NCI-H345 (cell line): ENCODE data around the gene METTL4.
A peak's percentile ranks its signal among the peaks of the same experiment; 100 is the strongest.

Experiments used
- DNase-seq: peaks from one replicate; lab custom pipeline; 2025; lab: John Stamatoyannopoulos, UW

Gene METTL4

DNA sequence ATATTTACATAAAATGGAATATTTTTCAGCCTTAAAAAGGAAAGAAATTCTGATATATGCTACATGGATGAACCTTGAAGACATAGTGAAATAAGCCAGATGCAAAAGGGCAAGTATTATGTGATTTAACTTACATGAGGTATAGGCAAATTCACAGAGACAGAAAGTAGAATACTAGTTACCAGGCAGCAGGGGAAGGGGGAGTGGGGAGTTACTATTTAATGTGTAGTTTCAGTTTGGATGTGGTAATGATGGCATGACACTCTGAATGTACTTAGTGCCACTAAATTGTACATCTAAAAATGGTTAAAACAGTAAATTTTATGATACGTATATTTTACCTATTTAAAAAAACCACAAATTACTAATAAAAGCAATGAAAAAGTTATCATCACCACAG, 12.1 kb downstream of the METTL4 start:
- DNase-seq: no peak

- DNase-seq: no peak
Observed at GRCh38 chr18:2557536-2557935, 13.8 kb downstream of the METTL4 start.

GRCh38 chr18:2555895-2556294, 15.4 kb downstream of the METTL4 start:
- DNase-seq: no peak

DNA sequence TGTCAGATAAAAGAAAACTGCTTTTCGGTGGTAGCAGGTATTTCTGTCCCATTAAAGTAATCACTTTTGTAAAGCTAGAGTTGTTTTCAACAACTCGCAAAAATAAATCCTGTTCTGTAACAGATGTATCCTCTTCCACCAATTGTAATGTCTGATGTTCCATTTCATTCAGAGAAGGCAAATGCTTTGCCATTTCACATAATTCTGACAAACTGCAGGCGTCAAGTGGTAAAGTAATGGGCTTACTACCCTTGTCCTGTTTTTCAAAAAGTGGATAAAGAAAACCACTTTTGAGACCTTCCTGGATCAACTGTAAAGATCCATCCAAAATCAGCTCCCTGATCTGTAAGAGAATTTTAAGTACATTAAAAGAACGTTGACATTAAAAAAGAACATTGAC, 16.6 kb downstream of the METTL4 start:
- DNase-seq: no peak

DNA sequence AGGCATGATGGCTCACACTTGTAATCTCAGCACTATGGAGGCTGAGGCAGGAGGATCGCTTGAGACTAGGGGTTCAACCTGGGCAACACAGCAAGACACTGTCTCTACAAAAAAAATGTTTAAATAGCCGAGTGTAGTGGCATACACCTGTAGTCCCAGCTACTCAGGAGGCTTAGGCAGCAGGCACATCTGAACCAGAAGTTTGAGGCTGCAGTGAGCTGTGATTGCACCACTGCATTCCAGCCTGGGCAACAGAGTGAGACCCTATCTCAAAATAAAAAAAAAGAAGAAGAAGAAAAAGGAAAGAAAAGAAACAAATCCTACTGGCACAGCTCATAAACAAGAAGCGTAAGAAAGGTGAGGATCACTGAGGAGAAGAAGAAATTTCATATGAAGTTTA, 19.9 kb downstream of the METTL4 start:
- DNase-seq: no peak

DNA sequence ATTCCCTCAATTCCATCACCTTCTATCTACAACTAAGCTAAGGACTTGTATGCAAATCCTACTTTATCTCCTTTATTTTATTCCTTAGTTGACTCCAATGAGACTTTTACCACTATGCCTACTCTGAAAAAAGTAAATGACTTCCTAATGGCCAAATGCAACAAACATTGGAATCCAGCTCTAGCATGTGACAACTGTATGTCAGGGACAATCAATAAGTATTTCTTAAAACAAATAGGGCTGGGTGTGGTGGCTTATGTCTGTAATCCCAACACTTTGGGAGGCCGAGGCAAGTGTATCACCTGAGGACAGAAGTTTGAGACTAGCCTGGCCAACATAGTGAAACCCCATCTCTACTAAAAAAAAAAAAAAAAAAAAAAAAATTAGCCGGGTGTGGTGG, 21.8 kb downstream of the METTL4 start:
- no peak for DNase-seq

DNA sequence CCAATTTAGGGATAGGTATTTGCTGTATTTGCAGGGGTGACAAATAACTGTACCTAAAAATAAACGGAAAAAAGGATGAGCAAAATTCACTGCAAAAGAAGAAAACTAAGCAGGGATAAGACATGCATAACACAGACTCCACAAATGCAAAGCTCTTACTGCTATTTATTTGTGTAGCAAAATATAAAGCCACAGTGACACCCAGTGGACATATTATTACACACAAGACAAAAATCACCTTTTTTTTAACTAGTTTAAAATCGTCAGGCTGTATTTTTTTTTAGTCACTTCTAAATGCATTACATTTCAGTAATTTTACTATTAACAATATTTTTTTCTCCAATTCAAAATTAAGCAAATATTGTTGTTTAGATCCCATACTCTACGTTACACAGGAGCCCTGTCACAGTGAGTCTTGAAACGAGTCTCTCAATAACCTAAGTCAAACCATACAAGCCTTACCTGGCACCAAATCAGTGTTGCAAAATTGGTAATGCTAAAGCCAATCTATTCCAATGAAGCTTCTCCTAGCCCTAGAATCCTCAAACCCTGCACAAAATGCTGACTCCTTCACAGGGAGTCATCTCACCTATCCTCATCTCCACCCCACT, 23.7 kb downstream of the METTL4 start:
- peak; percentile 20 for DNase-seq

GRCh38 chr18:2545155-2545554, 26.1 kb downstream of the METTL4 start:
- no peak for DNase-seq

DNA sequence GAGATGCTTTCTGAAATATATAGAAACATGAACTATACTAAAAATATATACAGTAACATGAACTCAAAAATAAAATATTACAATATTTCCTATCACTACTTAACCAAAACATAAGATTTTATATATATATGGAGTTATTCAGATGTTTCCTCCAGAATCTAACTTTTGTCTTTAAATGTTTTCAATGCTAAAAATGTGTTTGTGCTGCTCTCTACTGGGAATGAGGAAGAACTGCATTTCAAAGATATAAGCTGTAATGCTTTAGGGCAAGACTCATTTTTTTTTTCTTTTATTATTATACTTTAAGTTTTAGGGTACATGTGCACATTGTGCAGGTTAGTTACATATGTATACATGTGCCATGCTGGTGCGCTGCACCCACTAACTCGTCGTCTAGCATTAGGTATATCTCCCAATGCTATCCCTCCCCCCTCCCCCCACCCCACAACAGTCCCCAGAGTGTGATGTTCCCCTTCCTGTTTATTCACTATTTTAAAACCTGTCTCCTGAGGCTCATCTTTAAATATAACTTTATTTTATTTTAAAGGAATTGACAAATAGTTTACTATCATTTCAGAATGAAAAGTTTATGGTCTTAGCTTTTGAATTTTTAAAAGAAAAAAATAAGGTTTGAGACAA, 29.3 kb downstream of the METTL4 start:
- peak; percentile 28 for DNase-seq

DNA sequence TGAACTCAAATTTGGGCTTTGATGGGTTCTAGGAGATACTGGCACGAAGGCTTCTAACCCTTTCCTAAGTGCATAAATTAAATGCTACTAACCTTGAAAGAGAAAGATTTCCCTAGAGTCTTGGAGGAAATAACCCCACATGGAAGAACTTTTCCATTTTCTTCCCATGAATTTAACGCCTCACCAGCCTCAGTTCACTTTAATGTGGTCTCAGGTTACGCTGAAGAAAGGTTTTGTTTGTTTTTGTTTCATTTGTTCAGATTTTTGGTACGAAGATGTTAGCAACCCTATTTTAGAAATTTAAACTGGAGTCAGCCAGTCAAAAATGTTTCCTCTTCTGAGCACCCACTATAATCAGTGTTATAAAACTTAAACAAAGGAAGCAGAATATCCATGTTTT, 30.7 kb downstream of the METTL4 start:
- no peak for DNase-seq

DNA sequence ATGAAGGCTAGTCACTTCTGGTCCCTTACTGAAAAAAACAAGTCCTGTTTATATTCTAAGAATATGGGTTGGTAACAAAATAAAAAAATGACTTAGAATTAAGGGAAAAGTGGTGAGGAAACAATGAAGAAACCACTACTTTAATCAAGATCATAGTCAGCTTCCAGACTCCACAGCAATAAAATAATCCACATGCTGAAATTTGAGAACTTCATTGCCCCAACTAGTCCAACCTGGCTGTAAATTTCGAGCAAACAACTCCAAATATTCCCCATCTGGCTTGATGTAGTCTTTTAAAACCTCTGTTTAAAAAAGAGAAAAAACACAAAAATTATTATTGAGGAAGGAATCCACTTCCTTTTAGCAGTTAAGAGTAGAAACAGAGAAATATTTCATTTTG, 32.5 kb downstream of the METTL4 start:
- no peak for DNase-seq

GRCh38 chr18:2538236-2538635, 33.1 kb downstream of the METTL4 start:
- no peak for DNase-seq

DNA sequence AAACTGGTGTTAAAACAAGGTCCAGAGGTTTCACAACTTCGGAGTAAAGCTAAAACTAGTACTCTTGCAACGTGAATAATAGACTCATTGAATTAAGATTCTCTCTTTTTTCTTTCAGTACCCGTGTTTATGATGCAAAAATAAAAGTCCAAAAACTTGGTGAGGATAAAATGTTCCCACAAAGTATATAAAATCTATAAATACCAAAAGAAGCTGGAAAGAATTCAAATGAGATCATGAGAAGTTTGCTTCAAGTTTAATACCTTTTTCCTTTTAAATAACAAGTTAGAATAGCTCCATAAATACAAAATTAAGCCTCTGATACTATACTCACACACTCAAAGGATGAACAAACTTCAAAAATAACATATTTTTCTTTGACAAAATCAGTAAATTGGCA, 34.0 kb downstream of the METTL4 start:
- no peak for DNase-seq

GRCh38 chr18:2536493-2536892, 34.8 kb downstream of the METTL4 start:
- DNase-seq: no peak

DNA sequence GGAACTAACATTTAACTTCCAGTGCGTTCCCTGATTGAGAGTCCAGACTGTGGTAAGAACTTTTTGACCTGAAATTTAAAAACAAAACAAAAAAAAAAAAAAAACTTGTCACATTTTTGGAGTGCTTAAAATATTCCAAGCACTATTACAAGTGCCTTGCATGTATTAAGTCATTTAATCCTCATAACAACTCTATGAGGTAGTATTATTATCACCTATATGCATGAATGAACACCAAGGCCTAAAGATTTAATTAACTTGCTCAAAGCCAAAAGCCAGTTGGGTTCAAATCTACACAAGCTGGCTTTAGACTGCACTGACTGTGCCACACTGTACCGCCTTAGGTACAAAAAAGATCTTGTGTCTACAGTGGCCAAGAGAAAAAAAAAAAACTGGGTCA, 35.2 kb downstream of the METTL4 start:
- no peak for DNase-seq

GRCh38 chr18:2535419-2535910, 35.8 kb downstream of the METTL4 start:
- DNase-seq: no peak

- DNase-seq: no peak
Observed at GRCh38 chr18:2534906-2535305, 36.4 kb downstream of the METTL4 start.

DNA sequence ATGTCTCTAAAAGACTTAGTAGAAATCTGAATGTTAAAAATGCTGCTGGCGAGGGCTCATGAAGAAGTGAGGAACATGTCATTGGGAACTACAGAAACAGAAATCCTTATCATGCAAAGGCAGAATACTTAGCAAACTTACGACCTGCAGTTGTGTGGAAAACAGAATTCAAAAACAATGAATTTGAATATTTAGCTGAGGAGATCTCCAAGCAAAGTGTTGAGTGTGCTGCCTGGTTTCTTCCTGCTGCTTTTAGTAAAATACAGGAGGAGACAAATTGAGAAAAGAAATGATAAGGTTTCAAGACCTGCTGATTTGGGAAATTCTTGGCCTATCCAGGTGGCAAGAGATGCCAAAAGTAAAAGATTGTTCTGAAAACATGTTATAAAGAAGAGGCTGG, 38.5 kb downstream of the METTL4 start:
- DNase-seq: no peak

GRCh38 chr18:2531751-2532150, 39.6 kb downstream of the METTL4 start:
- no peak for DNase-seq

- DNase-seq: no peak
Observed at GRCh38 chr18:2529154-2529553, 42.2 kb downstream of the METTL4 start.

GRCh38 chr18:2526329-2526728, 45.0 kb downstream of the METTL4 start:
- DNase-seq: peak; percentile 42

- DNase-seq: peak; percentile 16
Observed at GRCh38 chr18:2524794-2525198, 46.5 kb downstream of the METTL4 start.

- DNase-seq: no peak
Observed at GRCh38 chr18:2522112-2522511, 49.2 kb downstream of the METTL4 start.

GRCh38 chr18:2518473-2518872, 52.8 kb downstream of the METTL4 start:
- DNase-seq: no peak
